Gastroesophageal sphincter (tissue), 3 donors: ENCODE data around the gene SLC23A2.

ENCODE experiments used
- CTCF ChIP-seq, 4 experiments: fragments of 200-600 bp in 2 of 4; fragments of 450-650 bp in 2 of 4; sonication (generic) in 1 of 4; IDR thresholded peaks; one replicate each; pipeline ENCODE4 v1.5.1; 2017 to 2019; ENCODE audit warnings: antibody characterized with exemption in 4 of 4, mild to moderate bottlenecking in 2 of 4, moderate library complexity in 2 of 4
- POLR2A ChIP-seq, 2 donors: fragments of 450-650 bp; IDR thresholded peaks; one replicate each; pipeline ENCODE4 v1.6.1; 2017; ENCODE audit warnings: antibody characterized with exemption in 2 of 2, mild to moderate bottlenecking in 2 of 2, moderate library complexity in 1 of 2
- POLR2AphosphoS5 ChIP-seq: sonication (generic); formaldehyde crosslinking; IDR thresholded peaks from one replicate; pipeline ENCODE4 v1.6.1; 2017; ENCODE audit warnings: antibody characterized with exemption

GRCh38 chr20:4871486-4871885, 129.8 kb downstream of the SLC23A2 start:
- TF ChIP-seq CTCF (IDR thresholded peaks at IDR 0.05), result no peak
- no peak for TF ChIP-seq POLR2AphosphoS5
- TF ChIP-seq POLR2A (IDR thresholded peaks at IDR 0.05), result no peak
